ENCODE data around the gene GRIN2C.
"Not testable (repeated sequence)": the region's sequence is repeated elsewhere in the genome, so short reads cannot be mapped to it uniquely, and the experiment has no call there.

The GRIN2C gene

GRCh38 chr17:74859459-74860228, at the start of gene GRIN2C:
Gene GRIN2C, minus strand, starts transcription at chr17:74859885. Its CDS starts 4,793 bp downstream, at chr17:74855092.
- DNase-seq (ENCODE audit: low spot score), result peak; percentile 80

GRCh38 chr17:74909097-74909496, 49.4 kb upstream of the GRIN2C start:
- not testable (repeated sequence) for DNase-seq (ENCODE audit: low spot score)

DNA sequence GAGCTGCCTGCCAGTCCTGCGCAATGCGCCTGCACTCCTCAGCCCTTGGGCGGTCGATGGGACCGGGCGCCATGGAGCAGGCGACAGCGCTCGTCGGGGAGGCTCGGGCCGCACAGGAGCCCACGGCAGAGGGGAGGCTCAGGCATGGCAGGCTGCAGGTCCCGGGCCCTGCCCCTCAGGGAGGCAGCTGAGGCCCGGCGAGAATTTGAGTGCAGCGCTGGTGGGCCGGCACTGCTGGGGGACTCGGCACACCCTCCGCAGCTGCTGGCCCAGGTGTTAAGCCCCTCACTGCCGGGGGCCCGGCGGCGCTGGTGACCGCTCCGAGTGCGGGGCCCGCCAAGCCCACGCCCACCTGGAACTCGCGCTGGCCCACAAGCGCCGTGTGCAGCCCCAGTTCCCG, 47.3 kb upstream of the GRIN2C start:
- no peak for DNase-seq (ENCODE audit: low spot score)

DNA sequence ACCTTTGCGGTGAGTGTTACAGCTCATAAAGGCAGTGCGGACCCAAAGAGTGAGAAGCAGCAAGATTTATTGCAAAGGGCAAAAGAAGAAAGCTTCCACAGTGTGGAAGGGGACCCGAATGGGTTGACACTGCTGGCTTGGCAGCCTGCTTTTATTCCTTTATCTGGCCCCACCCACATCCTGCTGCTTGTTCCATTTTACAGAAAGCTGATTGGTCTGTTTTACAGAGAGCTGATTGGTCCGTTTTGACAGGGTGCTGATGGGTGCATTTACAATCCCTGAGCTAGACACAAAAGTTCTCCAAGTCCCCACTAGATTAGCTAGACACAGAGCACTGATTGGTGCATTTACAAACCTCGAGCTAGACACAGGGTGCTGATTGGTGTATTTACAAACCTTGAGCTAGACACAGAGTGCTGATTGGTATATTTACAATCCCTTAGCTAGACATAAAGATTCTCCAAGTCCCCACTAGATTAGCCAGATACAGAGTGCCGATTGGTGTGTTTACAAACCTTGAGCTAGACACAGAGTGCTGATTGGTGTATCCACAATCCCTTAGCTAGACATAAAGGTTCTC, 46.6 kb upstream of the GRIN2C start:
- DNase-seq (ENCODE audit: low spot score), result not testable (repeated sequence)

GRCh38 chr17:74904687-74905409, 45.2 kb upstream of the GRIN2C start:
- no peak for DNase-seq (ENCODE audit: low spot score)

- DNase-seq (ENCODE audit: low spot score), result no peak
Observed at GRCh38 chr17:74903671-74904070, 44.0 kb upstream of the GRIN2C start.

DNA sequence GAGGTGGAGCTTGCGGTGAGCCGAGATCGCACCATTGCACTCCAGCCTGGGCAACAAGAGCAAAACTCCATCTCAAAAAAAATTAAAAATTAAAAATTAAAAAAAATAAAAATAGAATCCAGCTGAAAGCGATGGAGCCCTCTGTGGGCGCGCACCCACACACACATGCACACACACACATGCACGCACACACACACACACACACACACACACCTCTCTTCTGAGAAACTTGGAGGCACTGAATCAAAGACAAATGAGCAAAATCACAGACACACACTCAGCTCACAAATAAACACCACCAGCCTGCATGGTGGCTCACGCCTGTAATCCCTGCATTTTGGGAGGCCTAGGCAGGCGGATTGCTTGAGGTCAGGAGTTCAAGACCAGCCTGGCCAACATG, 43.3 kb upstream of the GRIN2C start:
- DNase-seq (ENCODE audit: low spot score), result no peak

- DNase-seq (ENCODE audit: low spot score), result no peak
Observed at GRCh38 chr17:74901353-74902135, 41.9 kb upstream of the GRIN2C start.

- no peak for DNase-seq (ENCODE audit: low spot score)
Observed at GRCh38 chr17:74900208-74900607, 40.5 kb upstream of the GRIN2C start.

- DNase-seq (ENCODE audit: low spot score), result no peak
Observed at GRCh38 chr17:74898376-74898946, 38.8 kb upstream of the GRIN2C start.

DNA sequence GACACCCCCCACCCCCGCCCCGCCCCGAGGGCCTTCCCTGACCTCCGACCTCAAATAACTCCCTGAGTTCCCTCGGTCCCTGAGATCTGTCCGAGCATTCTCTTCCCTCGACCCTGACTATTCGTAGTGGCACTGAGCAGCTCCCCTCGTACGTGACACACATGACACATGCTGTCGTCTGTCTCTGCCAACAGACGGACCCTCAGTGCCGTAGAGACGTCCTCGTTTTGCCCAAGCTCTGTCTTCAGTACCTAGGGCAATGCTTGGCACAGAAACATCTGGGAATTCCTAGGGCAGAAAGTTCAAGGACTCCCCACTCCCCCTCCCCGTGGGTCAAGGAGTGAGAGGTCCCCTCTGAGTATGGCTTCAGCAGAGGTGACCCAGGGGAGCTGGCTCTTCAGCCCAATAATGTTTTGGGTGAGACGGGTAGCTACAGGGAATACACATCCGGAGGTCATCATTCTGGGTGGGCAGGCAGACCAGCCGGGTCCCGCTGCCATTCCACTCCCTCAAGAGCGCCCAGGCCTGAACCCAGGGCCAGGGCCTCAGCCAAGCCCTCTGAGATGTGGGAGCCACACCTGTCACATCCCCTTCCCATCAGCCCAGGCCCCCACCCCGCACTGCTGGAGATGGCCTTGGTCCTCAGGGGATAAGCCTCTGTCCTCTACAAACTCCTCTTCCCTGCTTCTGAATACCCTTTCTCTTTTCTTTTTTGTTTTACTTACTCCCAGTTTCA, 34.4 kb upstream of the GRIN2C start:
- DNase-seq (ENCODE audit: low spot score), result no peak

GRCh38 chr17:74892974-74893911, 33.6 kb upstream of the GRIN2C start, which contains the start of gene FADS6:
Gene FADS6, minus strand, starts transcription at chr17:74893633. Its CDS starts 38 bp downstream, at chr17:74893595.
- peak; percentile 66 for DNase-seq (ENCODE audit: low spot score)

DNA sequence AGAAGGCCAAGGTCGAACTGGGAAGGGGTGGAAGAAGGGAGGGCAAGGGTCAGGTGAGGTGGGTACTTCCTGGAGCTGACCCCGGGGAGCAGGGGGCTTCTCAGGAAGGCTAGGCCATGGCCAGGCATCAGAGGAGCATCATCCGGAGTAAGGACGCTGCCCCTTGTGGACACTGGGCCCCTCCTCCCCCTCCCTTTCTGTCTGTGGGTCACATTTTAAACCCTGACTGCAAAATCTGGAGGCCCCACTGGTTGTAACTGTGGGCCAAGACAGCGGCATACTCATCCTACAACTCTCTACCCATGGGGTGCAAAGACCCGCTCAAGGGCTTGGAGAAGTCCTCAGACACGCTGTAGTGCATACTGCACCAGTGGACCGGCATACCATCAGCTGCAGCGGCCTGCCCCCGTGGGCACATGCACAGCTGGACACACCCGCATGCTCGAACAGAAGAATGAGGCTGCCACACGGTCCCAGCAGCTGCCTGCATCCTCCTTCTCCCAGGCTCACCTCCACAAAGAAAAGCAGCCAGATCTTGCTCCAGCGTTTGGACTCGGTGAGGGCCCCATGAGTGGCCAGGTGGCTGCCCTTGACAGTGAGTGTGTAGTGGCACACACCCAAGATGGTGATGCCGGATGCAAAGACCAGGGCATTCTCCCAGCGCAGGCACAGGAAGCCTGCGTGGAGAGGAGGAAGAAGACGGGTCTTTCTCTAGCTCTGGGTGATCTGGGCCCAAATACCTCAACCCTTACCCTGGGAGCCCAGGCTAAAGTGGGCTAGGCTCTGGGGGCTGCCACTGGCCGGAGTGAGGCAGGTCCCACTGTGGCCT, 32.5 kb upstream of the GRIN2C start:
- no peak for DNase-seq (ENCODE audit: low spot score)

- DNase-seq (ENCODE audit: low spot score), result no peak
Observed at GRCh38 chr17:74890554-74890953, 30.9 kb upstream of the GRIN2C start.

DNA sequence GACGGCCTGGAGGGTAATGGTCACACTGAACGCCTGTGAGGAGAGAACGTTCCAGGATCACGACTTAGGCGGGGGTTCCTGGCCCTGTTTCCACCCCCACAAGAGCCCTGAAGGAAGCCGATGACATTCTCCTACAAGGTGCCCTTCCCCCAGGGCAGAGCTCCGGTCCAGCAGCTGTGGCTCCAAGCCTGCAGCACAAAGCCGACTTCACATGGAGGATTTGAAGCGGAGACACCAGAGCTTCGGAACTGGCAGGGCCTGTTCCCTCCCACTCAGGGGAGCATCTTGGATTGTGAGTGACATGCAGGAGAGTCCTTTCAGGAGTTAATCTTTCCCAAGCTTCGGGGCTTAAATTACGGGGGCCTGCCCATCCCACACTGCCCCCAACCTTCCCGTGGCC, 28.8 kb upstream of the GRIN2C start:
- no peak for DNase-seq (ENCODE audit: low spot score)

- no peak for DNase-seq (ENCODE audit: low spot score)
Observed at GRCh38 chr17:74883241-74883745, 23.6 kb upstream of the GRIN2C start.

GRCh38 chr17:74882517-74883240, 23.0 kb upstream of the GRIN2C start:
- DNase-seq (ENCODE audit: low spot score), result no peak

DNA sequence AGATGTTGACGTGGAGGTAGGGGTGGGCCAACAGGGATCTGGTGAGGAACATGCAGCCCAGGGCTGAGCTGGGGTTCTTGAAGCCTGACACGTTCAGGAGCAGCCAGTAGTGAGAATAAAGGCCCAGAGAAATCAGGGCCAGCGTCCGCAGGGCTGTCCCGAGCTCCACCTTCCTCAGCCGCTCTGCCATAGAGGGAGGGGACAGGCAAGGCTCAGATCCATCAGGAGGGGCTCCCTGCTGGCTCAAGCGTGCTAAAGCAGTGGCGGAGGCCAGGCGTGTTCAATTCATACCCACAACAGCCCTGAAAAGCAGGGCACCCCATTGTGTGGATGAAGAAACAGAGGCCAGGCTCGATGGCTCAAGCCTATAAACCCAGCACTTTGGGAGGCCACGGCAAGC, 21.4 kb upstream of the GRIN2C start:
- no peak for DNase-seq (ENCODE audit: low spot score)
